Chondrocyte (in vitro differentiated cells): ENCODE data around the gene FST. TPM values are rescaled to one million over a fixed set of nuclear protein-coding genes. Genes with fewer than 3 reads are reported as not detected.
A peak's percentile ranks its signal among the peaks of the same experiment; 100 is the strongest.

ENCODE experiments used
- DNase-seq: peaks from one replicate; pipeline ENCODE4 v3.0.0; 2021; ENCODE audit warnings: mixed read lengths, low spot score
- H3K27ac Mint-ChIP-seq: one replicate; pipeline ENCODE4 v1.8.0; 2021; ENCODE audit warnings: mild to moderate bottlenecking, moderate library complexity, mixed read lengths; ENCODE audit not compliant: unreplicated experiment
- H3K27me3 Mint-ChIP-seq: 2 replicates; pipeline ENCODE4 v1.8.0; 2021; ENCODE audit warnings: low read depth, mixed read lengths
- H3K36me3 Mint-ChIP-seq: 2 replicates; pipeline ENCODE4 v1.8.0; 2021; ENCODE audit warnings: low read depth, mixed read lengths
- H3K4me1 Mint-ChIP-seq: 2 replicates; pipeline ENCODE4 v1.8.0; 2021; ENCODE audit warnings: low read depth, mild to moderate bottlenecking, mixed read lengths
- H3K4me3 Mint-ChIP-seq: one replicate; pipeline ENCODE4 v1.8.0; 2021; ENCODE audit warnings: mild to moderate bottlenecking, moderate library complexity, mixed read lengths; ENCODE audit not compliant: unreplicated experiment
- H3K9me3 Mint-ChIP-seq: 2 replicates; pipeline ENCODE4 v1.8.0; 2021; ENCODE audit warnings: low read depth, mixed read lengths
- CTCF ChIP-seq: fragments of 200-600 bp; sonication (generic); IDR thresholded peaks from 2 replicates; pipeline ENCODE4 v1.5.0; 2021; ENCODE audit warnings: antibody characterized with exemption, mild to moderate bottlenecking, moderate library complexity
- total RNA-seq: library from RNA; stranded (reverse); gene quantifications from 3 replicates; pipeline ENCODE4 v1.2.1, GENCODE V29; 2021

FST gene
- total RNA-seq, 1 donor from 2014 or later: 4.8 TPM

DNA sequence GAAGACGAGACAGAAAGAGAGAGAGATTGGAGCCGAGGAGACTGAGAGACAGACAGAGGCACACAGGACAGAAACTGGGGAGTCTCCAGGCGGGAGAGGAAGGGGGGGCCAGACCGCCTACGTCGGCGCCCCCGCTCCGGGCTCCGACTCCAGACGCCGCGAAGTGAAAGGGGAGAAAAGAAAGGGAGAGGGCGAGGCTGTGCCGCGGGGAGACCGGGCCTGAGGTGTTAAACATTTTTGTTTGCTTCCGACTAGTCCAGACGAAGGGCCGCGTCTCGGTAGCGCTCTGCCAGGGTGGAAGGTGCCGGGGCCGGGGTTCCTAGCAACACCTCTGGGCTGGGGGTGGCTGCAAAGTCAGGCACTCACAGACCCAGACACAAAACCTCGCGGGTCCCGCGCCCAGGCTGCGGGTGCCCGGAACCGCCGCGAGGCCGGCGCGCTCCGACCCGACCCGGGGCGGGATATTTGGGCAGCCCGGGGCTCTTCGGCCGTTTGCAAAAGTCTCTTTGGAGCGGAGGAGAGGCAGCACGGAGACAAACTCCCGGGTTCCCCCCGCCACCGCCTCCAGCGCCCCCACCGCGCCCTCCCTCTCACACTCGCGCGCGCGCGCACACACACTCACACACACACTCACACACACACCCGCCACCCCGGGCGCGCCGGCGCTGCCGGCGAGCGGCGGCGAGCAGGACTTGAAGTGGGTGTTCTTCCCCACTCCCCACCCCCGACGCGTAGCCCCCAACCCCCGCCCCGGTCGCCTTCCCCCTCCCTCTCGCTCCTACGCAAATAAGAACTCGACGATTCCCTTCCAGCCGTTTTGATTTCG lies 626 bp upstream of the FST start:
- no peaks in the 10 kb centered on the region for H3K9me3 Mint-ChIP-seq
- H3K4me1 Mint-ChIP-seq: peaks cover 36% of the 10 kb centered on the region
- H3K4me3 Mint-ChIP-seq: peak overlapping the region; percentile 82
- H3K36me3 Mint-ChIP-seq: no peaks in the 10 kb centered on the region
- no peak for TF ChIP-seq CTCF
- no peak for DNase-seq
- no peak overlapping the region for H3K27ac Mint-ChIP-seq
- H3K27me3 Mint-ChIP-seq: no peaks in the 10 kb centered on the region

DNA sequence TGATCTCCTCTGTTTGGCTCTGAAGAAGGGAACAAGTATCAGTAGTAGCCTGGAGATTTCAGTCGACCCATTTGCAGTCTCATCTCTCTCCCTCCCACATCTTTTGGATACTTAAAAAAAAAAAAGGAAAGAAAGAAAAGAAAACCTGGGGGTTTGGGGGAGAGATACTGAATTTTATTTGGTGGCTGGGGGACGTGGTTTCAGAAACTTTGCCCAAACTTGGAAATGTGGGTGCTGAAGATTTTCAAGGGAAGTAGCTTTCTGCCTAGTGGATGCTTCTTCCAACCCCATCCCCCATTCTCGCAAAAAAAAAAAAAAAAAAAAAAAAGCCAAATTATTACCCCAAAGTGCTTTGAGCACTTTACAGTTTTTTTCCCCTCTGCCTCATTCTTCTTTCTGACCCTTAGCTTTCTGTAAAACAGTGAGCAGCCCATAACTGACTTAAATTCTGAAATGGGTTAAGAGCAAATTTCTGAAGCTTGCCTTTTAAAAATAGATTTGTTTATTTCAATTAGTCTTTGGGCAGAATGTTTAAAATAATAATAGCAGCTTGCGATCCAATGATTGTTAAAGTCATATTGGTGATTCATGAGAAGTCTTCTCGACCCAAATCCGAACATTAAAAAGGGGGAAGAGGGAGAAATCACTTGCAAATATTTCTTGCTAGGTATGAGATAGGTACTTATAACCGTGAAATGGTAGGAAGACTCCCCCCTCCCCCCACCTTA lies 894 bp downstream of the FST start:
- no peak for DNase-seq
- Mint-ChIP-seq H3K4me1 (peaks cover 36% of the 10 kb centered on the region), H3K27me3 (no peaks in the 10 kb centered on the region), H3K27ac (peak overlapping the region; percentile 2), H3K9me3 (no peaks in the 10 kb centered on the region), H3K4me3 (peak overlapping the region; percentile 82), H3K36me3 (no peaks in the 10 kb centered on the region)
- TF ChIP-seq CTCF: no peak

GRCh38 chr5:53481887-53482716 lies 1.7 kb downstream of the FST start:
- peak overlapping the region; percentile 82 for H3K4me3 Mint-ChIP-seq
- H3K9me3 Mint-ChIP-seq: no peaks in the 10 kb centered on the region
- H3K4me1 Mint-ChIP-seq: peaks cover 36% of the 10 kb centered on the region
- H3K27ac Mint-ChIP-seq: peak overlapping the region; percentile 75
- peak; percentile 48 for TF ChIP-seq CTCF
- H3K27me3 Mint-ChIP-seq: no peaks in the 10 kb centered on the region
- H3K36me3 Mint-ChIP-seq: no peaks in the 10 kb centered on the region
- no peak for DNase-seq

- no peak for DNase-seq
- Mint-ChIP-seq H3K36me3 (no peaks in the 10 kb centered on the region), H3K4me1 (peaks cover 36% of the 10 kb centered on the region), H3K27ac (no peak overlapping the region), H3K9me3 (no peaks in the 10 kb centered on the region), H3K27me3 (no peaks in the 10 kb centered on the region), H3K4me3 (peak overlapping the region; percentile 82)
- peak; percentile 69 for TF ChIP-seq CTCF
These were observed 2.5 kb downstream of the FST start for GRCh38 chr5:53482717-53483638.
